ENCODE data around the gene TASP1. TPM values are rescaled to one million over a fixed set of nuclear protein-coding genes. Genes with fewer than 3 reads are reported as not detected.

Gene TASP1
- total RNA-seq, 1 experiment from 2014 or later: 9.5 TPM

DNA sequence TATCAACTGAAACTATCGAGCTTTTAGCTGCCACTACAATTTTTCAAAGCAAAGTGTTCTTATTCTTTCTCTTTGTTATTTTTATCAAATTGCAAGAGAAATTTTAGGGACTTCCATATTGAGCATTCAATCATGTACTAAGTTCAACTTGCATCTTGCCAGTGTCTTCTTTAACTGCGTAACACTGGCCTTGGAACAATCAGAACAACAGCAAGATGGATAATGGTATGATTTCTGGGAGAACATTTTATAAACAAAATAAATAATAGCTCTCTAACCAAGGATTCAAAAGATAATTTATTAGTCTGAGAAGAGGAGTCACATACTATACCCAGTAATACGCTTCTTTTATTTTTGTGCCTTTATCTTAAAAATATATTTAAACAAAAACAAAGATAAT is 249.6 kb downstream of the TASP1 start:
- no peak overlapping the region for H3K4me3 Mint-ChIP-seq
- H3K27ac ChIP-seq (ENCODE audit: insufficient read length, low read depth, low read length): no peak overlapping the region
- H3K4me1 ChIP-seq (ENCODE audit: insufficient read depth, low read length): no peaks in the 10 kb centered on the region
- H3K27ac Mint-ChIP-seq: no peak overlapping the region
- no peak overlapping the region for H3K18ac ChIP-seq (ENCODE audit: insufficient read length, low read depth, low read length)
- no peaks in the 10 kb centered on the region for H3K27me3 ChIP-seq (ENCODE audit: insufficient read depth, low read length)
- H2BK120ac ChIP-seq (ENCODE audit: low read depth, low read length, poor library complexity, severe bottlenecking): no peak overlapping the region
- H3K4ac ChIP-seq (ENCODE audit: low read depth, low read length): no peak overlapping the region
- no peaks in the 10 kb centered on the region for H3K79me1 ChIP-seq (ENCODE audit: insufficient read depth, low read depth, low read length, poor library complexity, severe bottlenecking)
- peaks cover 3 to 14% of the 10 kb centered on the region in 2 experiments; a peak in 2 of 4 replicates for H3K4me1 Mint-ChIP-seq
- H2BK12ac ChIP-seq (ENCODE audit: insufficient read length, low read depth, low read length): no peak overlapping the region
- no peak overlapping the region for H2AFZ ChIP-seq (ENCODE audit: low read length)
- H2AK5ac ChIP-seq (ENCODE audit: insufficient read length, low read length): no peak overlapping the region
- no peak overlapping the region for H2BK5ac ChIP-seq (ENCODE audit: insufficient read length, low read length)
- no peak overlapping the region for H4K91ac ChIP-seq (ENCODE audit: insufficient read length, low read depth, low read length)
- H3K23ac ChIP-seq (ENCODE audit: insufficient read length, low read depth, low read length): no peak overlapping the region
- no peaks in the 10 kb centered on the region for H3K9me3 Mint-ChIP-seq
- H4K5ac ChIP-seq (ENCODE audit: insufficient read length, low read depth, low read length): no peak overlapping the region
- no peak for DNase-seq
- WGBS (ENCODE audit: extremely low coverage, insufficient read length, low lambda C conversion rate): no CpG with 5 or more reads among the region's 3 CpGs
- TF ChIP-seq, protein P1, sequence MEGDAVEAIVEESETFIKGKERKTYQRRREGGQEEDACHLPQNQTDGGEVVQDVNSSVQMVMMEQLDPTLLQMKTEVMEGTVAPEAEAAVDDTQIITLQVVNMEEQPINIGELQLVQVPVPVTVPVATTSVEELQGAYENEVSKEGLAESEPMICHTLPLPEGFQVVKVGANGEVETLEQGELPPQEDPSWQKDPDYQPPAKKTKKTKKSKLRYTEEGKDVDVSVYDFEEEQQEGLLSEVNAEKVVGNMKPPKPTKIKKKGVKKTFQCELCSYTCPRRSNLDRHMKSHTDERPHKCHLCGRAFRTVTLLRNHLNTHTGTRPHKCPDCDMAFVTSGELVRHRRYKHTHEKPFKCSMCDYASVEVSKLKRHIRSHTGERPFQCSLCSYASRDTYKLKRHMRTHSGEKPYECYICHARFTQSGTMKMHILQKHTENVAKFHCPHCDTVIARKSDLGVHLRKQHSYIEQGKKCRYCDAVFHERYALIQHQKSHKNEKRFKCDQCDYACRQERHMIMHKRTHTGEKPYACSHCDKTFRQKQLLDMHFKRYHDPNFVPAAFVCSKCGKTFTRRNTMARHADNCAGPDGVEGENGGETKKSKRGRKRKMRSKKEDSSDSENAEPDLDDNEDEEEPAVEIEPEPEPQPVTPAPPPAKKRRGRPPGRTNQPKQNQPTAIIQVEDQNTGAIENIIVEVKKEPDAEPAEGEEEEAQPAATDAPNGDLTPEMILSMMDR (conservative IDR thresholded peaks at IDR 0.05): no peak
- no peak overlapping the region for H3T11ph ChIP-seq (ENCODE audit: low read length)
- H3K56ac ChIP-seq (ENCODE audit: insufficient read length, low read depth, low read length): no peak overlapping the region
- no peaks in the 10 kb centered on the region for H3K79me2 ChIP-seq (ENCODE audit: insufficient read depth, low read length)
- H3K9me3 ChIP-seq (ENCODE audit: control insufficient read depth, low read depth, low read length): no peaks in the 10 kb centered on the region
- H3K27me3 Mint-ChIP-seq (ENCODE audit: low read depth): no peaks in the 10 kb centered on the region
- H3K4me2 ChIP-seq (ENCODE audit: insufficient read depth, insufficient read length, low read length): no peak overlapping the region
- H3K23me2 ChIP-seq (ENCODE audit: insufficient read length, low read depth, low read length, poor library complexity, severe bottlenecking): no peaks in the 10 kb centered on the region
- H2BK15ac ChIP-seq (ENCODE audit: low read depth, low read length): no peak overlapping the region
- H3K14ac ChIP-seq (ENCODE audit: insufficient read depth, low read length): no peak overlapping the region
- no peak overlapping the region for H4K8ac ChIP-seq (replicated peaks; ENCODE audit: insufficient read length, low read depth, low read length)
- H3K36me3 Mint-ChIP-seq (ENCODE audit: insufficient read depth in 1 of 3, low read depth in 3 of 3): peaks cover 7 to 18% (median 16%) of the 10 kb centered on the region in 3 experiments; a peak in 5 of 7 replicates
- no peak overlapping the region for H3K9ac ChIP-seq (ENCODE audit: extremely low read depth, insufficient read length, low read length)
- H4K20me1 ChIP-seq (ENCODE audit: control insufficient read depth, insufficient read depth, insufficient read length): no peaks in the 10 kb centered on the region
- no peak overlapping the region for H2BK20ac ChIP-seq (ENCODE audit: low read depth, low read length, poor library complexity, severe bottlenecking)

All from H9 (cell line).